DMS79 treated with DMSO at 0.1 percent for 48 hours (cell line): ENCODE results near the gene FKBP1A.
A peak's percentile ranks its signal among the peaks of the same experiment; 100 is the strongest.

ENCODE experiments used
- DNase-seq: peaks from one replicate; lab custom pipeline; 2025; lab: John Stamatoyannopoulos, UW

Gene FKBP1A

GRCh38 chr20:1392693-1393506 is at the start of gene FKBP1A:
Gene FKBP1A, minus strand, starts transcription at chr20:1393054. Its CDS starts 56 bp downstream, at chr20:1392998.
- DNase-seq, result peak; percentile 74

GRCh38 chr20:1442304-1442703 is 49.5 kb upstream of the FKBP1A start:
- DNase-seq, result no peak

DNA sequence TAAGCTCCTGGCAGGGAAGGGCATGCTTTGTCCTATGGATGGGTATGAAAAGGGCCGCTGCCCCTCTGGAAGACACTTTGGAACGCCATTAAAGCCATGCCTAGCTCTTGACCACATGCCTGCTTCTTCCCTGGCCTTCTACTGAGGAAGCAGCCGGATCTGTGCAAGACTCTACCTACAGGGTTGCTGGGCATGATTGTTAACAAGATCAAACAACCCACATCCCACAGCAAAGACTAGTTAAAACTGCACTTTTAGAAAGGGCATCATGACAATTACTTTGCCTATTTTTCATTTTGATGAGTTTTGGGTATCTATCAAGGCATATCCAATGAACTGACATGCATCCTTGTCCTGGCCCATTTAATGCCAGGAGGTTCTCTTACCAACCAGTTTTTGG is 48.3 kb upstream of the FKBP1A start:
- no peak for DNase-seq

DNA sequence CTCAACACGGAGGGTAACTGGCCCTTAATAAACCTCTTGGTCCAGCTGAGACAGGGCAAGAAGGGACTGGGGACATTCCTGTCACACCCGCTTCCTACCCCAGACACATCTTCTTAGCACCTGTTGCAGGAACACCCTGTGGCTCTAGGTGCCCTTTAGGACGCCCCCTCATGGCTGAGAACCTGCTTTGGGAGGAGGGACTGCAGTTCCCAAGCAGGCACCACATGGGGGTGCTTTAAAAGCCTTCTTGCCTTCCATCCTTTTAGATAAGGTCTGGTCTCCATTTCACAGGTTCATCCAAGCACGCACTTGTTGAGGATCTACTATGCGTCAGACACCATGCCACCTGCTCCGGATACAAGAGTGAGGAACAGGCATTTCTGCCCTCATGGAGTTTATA is 47.2 kb upstream of the FKBP1A start:
- DNase-seq, result no peak

GRCh38 chr20:1438361-1438760 is 45.5 kb upstream of the FKBP1A start:
- DNase-seq, result no peak

DNA sequence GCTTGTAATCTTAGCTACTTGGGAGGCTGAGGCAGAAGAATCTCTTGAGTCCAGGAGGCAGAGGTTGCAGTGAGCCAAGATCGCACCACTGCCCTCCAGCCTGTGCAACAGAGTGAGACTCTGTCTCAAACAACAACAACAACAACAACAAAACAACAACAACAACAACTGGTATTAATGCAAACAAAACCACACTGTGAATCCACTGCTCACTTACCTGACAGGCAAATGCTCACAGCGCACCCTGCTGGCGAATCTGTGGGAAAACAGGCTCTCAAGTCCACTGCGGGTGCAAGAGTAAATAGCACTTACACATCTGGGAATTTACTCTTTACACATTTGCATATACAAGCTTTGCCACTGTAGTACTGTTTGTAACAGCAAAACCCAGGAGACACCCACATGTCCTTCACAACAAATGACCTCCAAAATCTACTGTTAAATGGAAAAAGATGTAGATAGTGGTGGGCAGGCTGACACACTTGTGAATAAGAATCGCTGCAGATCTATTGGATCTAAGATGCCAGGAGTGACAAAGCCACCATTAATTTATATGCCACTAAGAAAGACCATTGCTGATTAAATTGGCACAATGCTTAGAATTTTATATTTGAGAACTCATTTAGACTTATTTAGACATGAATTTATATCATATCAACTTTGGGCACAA is 44.5 kb upstream of the FKBP1A start:
- peak; percentile 59 for DNase-seq

- DNase-seq, result no peak
These were observed 43.4 kb upstream of the FKBP1A start for GRCh38 chr20:1436263-1436662.

GRCh38 chr20:1435337-1435699 is 42.5 kb upstream of the FKBP1A start:
- DNase-seq, result no peak

- DNase-seq, result no peak
These were observed 41.9 kb upstream of the FKBP1A start for GRCh38 chr20:1434571-1435336.

- DNase-seq, result no peak
These were observed 38.3 kb upstream of the FKBP1A start for GRCh38 chr20:1431158-1431557.

GRCh38 chr20:1430004-1430451 is 37.2 kb upstream of the FKBP1A start:
- no peak for DNase-seq

- no peak for DNase-seq
These were observed 36.4 kb upstream of the FKBP1A start for GRCh38 chr20:1429143-1429728.

GRCh38 chr20:1427457-1428054 is 34.7 kb upstream of the FKBP1A start:
- DNase-seq, result peak; percentile 91

DNA sequence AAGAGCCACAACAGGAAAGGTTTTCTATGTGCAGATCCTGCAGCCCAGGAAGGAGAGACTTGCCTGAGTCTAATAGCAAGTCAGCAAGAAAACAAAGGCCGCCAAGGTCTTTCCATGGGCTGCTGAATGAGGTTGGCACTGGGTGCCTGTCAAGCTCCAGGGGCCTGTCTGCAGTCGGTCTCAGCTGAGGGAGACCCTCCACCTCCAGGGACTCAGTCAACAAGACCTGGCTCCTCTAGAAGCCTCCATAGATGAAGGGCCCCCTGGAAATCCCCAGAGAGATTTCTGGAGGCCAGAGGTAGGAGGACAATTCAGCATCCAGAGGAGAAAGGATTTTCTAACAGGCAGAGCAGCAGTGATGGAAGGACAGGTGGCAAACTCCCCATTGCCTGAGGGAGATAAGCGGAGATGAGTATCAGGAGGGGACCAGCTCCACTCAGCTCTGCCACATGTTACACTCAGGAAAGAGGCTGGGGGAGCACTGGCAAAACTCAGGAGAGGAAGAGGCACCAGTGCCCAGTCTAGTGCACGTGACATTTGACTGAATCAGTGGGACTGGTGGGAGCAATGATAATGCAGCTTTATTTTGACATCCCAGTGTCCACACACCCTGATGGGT is 33.5 kb upstream of the FKBP1A start:
- DNase-seq, result no peak

GRCh38 chr20:1424336-1424735 is 31.5 kb upstream of the FKBP1A start:
- no peak for DNase-seq

GRCh38 chr20:1423625-1424106 is 30.8 kb upstream of the FKBP1A start:
- DNase-seq, result no peak

- DNase-seq, result no peak
These were observed 30.4 kb upstream of the FKBP1A start for GRCh38 chr20:1423206-1423605.

DNA sequence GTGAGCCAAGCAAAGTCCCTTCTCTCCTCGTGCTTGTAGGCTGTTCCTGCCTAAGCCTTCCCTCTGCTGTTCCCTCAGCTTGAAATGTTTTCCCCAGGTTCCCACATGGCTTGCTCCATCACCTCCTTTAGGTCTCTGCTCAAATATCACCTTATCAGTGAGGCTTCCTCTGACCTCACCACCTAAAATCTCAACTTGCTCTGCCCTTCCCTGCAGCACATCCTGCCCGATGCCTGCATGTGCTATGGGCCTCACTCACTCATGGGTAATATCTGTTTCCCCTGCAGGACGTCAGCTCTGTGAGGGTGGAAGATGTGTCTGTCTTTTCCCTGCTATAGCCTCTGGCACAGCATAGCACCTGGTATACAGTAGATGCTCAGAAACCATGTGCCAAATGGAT is 29.9 kb upstream of the FKBP1A start:
- no peak for DNase-seq

DNA sequence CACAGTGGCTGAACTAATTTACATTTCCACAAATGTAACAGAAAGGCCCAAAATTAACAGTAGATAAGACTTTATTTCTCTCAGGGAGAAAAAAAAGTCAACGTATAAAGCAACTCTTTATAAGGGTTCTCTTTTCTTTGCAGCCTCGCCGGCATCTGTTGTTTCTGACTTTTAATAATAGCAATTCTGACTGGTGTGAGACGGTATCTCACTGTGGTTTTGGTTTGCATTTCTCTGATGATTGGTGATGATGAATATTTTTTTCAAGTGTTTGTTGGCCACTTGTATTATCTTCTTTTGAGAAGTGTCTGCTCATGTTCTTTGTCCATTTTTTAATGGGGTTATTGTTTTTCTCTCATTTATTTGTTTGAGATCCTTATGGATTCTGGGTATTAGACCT is 27.2 kb upstream of the FKBP1A start:
- no peak for DNase-seq

DNA sequence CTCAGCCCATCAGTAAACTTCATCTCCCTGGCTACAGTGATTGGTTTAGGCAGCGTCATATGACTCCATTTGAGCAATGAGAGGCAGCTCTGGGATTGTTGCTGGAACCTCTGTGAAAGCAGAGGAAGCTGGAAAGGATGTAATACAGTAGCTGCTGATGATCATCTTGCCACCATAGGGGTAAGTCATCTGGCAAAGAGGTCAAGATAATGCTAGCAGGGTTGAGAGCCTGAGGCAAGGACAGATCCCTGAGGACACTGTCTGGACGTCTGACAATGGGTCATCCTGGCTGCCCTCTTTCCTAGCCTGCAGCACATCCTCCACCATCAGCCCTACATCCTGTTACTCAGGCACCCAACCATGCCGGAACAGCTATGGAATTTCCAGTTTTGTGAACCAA is 25.5 kb upstream of the FKBP1A start:
- no peak for DNase-seq

DNA sequence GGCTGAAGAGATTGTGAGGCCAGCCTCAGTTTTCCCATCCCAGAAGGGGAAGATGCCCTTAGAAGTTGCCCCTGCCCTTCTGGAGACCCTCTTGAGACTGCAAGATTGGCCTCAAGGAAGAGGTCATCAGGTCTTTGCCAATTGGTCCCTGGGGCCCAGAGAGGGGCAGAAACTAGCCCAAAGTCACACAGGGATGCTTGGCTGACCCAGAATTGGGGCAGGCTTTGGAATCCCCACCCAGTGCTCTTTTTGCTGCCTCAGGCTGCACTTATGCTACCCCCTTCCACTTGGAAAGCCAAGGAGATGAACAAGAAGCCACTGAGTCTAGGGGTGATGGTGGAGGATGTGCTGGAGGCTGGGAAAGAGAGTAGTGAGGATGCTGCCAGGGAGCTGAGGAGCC is 24.9 kb upstream of the FKBP1A start:
- no peak for DNase-seq
